Tibial nerve (tissue), 4 donors: ENCODE data around the gene SLC2A4.

ENCODE experiments used
- CTCF ChIP-seq, 5 experiments: fragments of 200-600 bp in 3 of 5; fragments of 450-650 bp in 2 of 5; sonication (generic) in 3 of 5; IDR thresholded peaks; one replicate each; pipeline ENCODE4 v1.5.1; 2016 to 2019; ENCODE audit warnings: antibody characterized with exemption in 5 of 5, mild to moderate bottlenecking in 3 of 5, moderate library complexity in 2 of 5
- EP300 ChIP-seq, 2 donors: sonication (generic); formaldehyde crosslinking; IDR thresholded peaks; one replicate each; pipeline ENCODE4 v1.6.1; 2017; ENCODE audit warnings: antibody characterized with exemption in 2 of 2, mild to moderate bottlenecking in 1 of 2

GRCh38 chr17:7262935-7263800 lies 18.4 kb upstream of the SLC2A4 start:
- TF ChIP-seq CTCF (IDR thresholded peaks at IDR 0.05) (no peak), EP300 (IDR thresholded peaks at IDR 0.05) (no peak)
